AG04450 (cell line): ENCODE data around the gene GH2. TPM values are rescaled to one million over a fixed set of nuclear protein-coding genes. Genes with fewer than 3 reads are reported as not detected.
"Not testable (repeated sequence)": the region's sequence is repeated elsewhere in the genome, so short reads cannot be mapped to it uniquely, and the experiment has no call there.

Source experiments
- CTCF ChIA-PET: fragments of 300-600, 350-600 bp; formaldehyde crosslinking; extraction: SDS; loops from one replicate; lab custom pipeline; 2022; ENCODE audit warnings: antibody characterized with exemption, inconsistent platforms; lab: Charles Lee
- POLR2A ChIA-PET: fragments of 350-600 bp; formaldehyde crosslinking; extraction: SDS; loops from one replicate; lab custom pipeline; 2021; ENCODE audit warnings: antibody characterized with exemption, inconsistent platforms; lab: Yijun Ruan, JAX
- DNase-seq: peaks from one replicate; pipeline ENCODE4 v3.0.0-alpha.2; 2011; ENCODE audit warnings: low read depth, low spot score
- H3K27ac ChIP-seq: one replicate; pipeline ENCODE4 v1.5.1; 2012; ENCODE audit warnings: low read depth, low read length, control low read depth
- H3K27me3 ChIP-seq: one replicate; pipeline ENCODE4 v1.6.0; 2012; ENCODE audit warnings: low read length; ENCODE audit not compliant: control insufficient read depth, insufficient read depth
- H3K4me3 ChIP-seq: 2 replicates; pipeline ENCODE4 v1.5.1; 2011; ENCODE audit warnings: mild to moderate bottlenecking, low read depth, low read length, control low read depth
- H3K9me3 ChIP-seq: 2 replicates; pipeline ENCODE4 v1.5.1; 2012; ENCODE audit warnings: low read length; ENCODE audit not compliant: control insufficient read depth, insufficient read depth
- CTCF ChIP-seq: IDR thresholded peaks from 2 replicates; pipeline ENCODE4 v1.5.1; 2011; ENCODE audit warnings: low read depth, low read length, control low read depth, inconsistent platforms
- polyA plus RNA-seq: library from polyadenylated mRNA; depleted of rRNA; stranded (reverse); fragments of >200 nt; gene quantifications from 2 replicates; pipeline ENCODE4 v1.2.3, GENCODE V29; 2011

GH2 gene
- polyA plus RNA-seq, 1 experiment, result not detected

- DNase-seq, result no peak
- no peak overlapping the region for H3K4me3 ChIP-seq
- peaks cover 4% of the 10 kb centered on the region for H3K27me3 ChIP-seq
- POLR2A ChIA-PET, result no interaction called here
- no peaks in the 10 kb centered on the region for H3K9me3 ChIP-seq
- no peak overlapping the region for H3K27ac ChIP-seq
- CTCF ChIA-PET, result interaction anchor here (1.4 kb wide), 1 partner anchor 11 kb away, joined by 6 read pairs; no protein-coding TSS in a partner anchor
- no peak for TF ChIP-seq CTCF
These were observed 1.0 kb downstream of the GH2 start for GRCh38 chr17:63880706-63881105.

DNA sequence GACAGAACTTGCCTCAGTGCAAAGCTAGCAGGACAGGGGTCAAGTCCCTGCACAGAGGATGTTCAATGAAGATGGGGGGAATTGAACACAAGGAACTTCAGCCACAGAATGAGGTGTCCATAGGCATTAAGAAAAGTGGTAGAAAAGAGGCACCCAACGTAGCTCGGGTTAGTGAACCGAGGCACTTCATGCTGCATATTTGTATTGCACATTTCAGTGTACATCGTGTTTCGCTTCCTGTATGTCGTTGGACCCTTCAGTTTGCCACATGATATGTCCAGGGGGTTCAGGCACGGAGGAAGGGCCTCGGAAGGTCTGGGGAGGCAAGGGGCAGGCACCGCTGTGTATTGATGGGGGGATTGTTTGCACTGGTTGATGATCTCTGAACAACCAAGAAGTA, 3.3 kb downstream of the GH2 start:
- POLR2A ChIA-PET, DNase-seq, CTCF ChIA-PET, H3K4me3 ChIP-seq, H3K27me3 ChIP-seq, H3K9me3 ChIP-seq, H3K27ac ChIP-seq: not testable (repeated sequence)

- H3K27ac ChIP-seq, POLR2A ChIA-PET, DNase-seq, H3K9me3 ChIP-seq, CTCF ChIA-PET, H3K27me3 ChIP-seq, H3K4me3 ChIP-seq: not testable (repeated sequence)
These were observed 7.1 kb downstream of the GH2 start for GRCh38 chr17:63874693-63875092.

DNA sequence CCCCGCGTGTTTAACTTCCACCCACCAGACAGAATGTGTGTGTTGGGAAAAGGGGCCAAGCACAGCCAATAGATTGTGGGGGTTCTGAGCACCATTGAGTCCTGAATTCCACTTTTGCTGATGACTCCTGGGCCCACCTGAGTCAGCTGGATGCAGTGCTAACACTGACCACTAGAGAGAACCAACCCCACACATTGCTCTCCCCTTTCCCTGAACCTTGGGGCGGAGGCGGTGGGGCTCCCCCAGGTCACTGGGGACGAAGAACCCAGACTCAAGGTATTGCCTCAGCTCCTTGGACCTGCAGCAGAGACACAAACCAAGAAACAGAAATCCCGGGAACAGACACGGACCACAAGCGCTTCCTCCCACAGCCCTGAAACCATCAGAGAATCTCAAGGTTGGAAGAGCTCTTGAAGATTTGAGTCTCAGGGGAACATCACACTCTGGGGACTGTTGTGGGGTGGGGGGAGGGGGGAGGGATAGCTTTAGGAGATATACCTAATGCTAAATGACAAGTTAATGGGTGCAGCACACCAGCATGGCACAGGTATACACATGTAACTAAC, 7.6 kb downstream of the GH2 start:
- DNase-seq, H3K27ac ChIP-seq, H3K9me3 ChIP-seq, H3K27me3 ChIP-seq, POLR2A ChIA-PET, CTCF ChIA-PET, H3K4me3 ChIP-seq: not testable (repeated sequence)

- H3K4me3 ChIP-seq, H3K27ac ChIP-seq, H3K9me3 ChIP-seq, DNase-seq, CTCF ChIA-PET, H3K27me3 ChIP-seq, POLR2A ChIA-PET: not testable (repeated sequence)
These were observed 8.2 kb downstream of the GH2 start, which contains the start of gene CSH2 for GRCh38 chr17:63873577-63873976. TSS of gene CSH2 (minus strand) at chr17:63873677. CDS start at chr17:63873614, 63 bp downstream.

GRCh38 chr17:63871646-63872365, 9.9 kb downstream of the GH2 start:
- H3K27ac ChIP-seq, H3K4me3 ChIP-seq, CTCF ChIA-PET, H3K9me3 ChIP-seq, POLR2A ChIA-PET, DNase-seq, H3K27me3 ChIP-seq: not testable (repeated sequence)

- H3K9me3 ChIP-seq, POLR2A ChIA-PET, H3K27ac ChIP-seq, DNase-seq, H3K4me3 ChIP-seq, H3K27me3 ChIP-seq: not testable (repeated sequence)
- CTCF ChIA-PET, result interaction anchor here (1.4 kb wide), 1 partner anchor 11 kb away, joined by 6 read pairs; the partner anchor contains the start of gene GH2
These were observed 11.5 kb downstream of the GH2 start for GRCh38 chr17:63870292-63870665.
